NCI-H2171 treated with DMSO at 0.1 percent for 48 hours (cell line): ENCODE results near the gene RPS27L.
A peak's percentile ranks its signal among the peaks of the same experiment; 100 is the strongest.

ENCODE experiments used
- DNase-seq: peaks from one replicate; lab custom pipeline; 2025; lab: John Stamatoyannopoulos, UW

Gene RPS27L

GRCh38 chr15:63188247-63188925, 31.1 kb upstream of the RPS27L start:
- no peak for DNase-seq

- no peak for DNase-seq
Observed at GRCh38 chr15:63187589-63188226, 30.4 kb upstream of the RPS27L start.

GRCh38 chr15:63186065-63186464, 28.8 kb upstream of the RPS27L start:
- DNase-seq: no peak

GRCh38 chr15:63185206-63185605, 27.9 kb upstream of the RPS27L start:
- DNase-seq: peak; percentile 75

GRCh38 chr15:63181648-63182047, 24.4 kb upstream of the RPS27L start:
- DNase-seq: no peak

DNA sequence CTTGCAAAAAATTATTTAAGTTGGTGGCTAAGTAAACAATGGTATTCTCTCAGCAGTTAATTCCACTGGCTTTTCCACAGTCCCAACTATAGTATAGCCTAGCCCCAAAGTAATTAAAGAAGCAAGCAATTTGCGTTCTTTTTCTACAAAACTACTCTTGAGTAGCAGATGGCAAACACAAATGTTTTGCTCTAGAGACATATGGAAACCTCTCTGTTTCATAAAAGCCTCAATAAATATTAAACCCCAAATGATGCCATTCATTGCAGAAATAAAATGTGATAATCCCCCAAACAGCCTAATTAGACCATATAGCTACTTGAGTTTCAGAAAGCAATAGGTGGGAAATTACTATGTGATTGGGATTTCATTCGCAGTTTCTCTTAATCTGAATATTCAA, 23.5 kb upstream of the RPS27L start:
- DNase-seq: peak; percentile 72

GRCh38 chr15:63178034-63178433, 20.8 kb upstream of the RPS27L start:
- DNase-seq: peak; percentile 77

DNA sequence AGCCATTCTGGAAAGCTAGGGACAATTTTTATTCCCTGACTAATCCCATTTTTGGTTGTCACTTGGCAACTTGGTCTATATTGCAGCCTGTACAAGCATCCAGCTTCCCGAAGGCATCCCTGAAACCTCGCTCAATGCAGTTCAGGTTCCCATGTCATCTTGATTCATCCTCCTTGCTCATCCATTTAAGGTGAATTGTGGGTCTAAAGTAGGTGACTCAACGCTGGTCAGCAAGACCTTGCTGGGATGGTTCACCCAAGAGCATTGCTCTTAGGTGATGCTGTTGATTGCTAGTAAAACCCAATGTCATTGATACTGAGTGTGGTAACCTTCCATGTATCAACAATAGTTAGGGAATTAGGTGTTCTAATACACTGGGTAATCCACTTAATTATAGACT, 19.0 kb upstream of the RPS27L start:
- no peak for DNase-seq

- DNase-seq: peak; percentile 73
Observed at GRCh38 chr15:63172851-63173451, 15.7 kb upstream of the RPS27L start.

- DNase-seq: no peak
Observed at GRCh38 chr15:63172376-63172775, 15.1 kb upstream of the RPS27L start.

- no peak for DNase-seq
Observed at GRCh38 chr15:63169788-63170187, 12.5 kb upstream of the RPS27L start.

- DNase-seq: no peak
Observed at GRCh38 chr15:63166219-63166618, 8.9 kb upstream of the RPS27L start.

- no peak for DNase-seq
Observed at GRCh38 chr15:63165166-63165859, 8.0 kb upstream of the RPS27L start.

DNA sequence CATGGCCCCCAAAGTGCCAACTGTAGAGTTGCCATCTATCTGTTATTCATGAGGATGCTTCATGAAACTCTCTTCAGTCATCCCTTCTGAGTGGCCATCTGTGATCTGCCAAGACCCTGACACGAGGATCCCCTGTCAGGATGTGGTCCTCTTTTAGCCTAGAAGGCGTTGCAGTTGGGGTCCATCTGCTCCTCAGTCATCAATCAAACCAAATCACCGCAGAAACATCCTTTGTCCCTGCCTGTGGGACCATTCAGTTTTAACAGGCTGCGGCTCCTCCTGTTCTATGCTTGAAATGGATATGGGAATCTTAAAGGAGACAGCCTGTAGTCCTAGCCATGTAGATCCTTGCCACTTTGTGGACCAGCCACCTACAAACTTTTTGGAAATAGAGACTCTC, 5.9 kb upstream of the RPS27L start:
- no peak for DNase-seq

DNA sequence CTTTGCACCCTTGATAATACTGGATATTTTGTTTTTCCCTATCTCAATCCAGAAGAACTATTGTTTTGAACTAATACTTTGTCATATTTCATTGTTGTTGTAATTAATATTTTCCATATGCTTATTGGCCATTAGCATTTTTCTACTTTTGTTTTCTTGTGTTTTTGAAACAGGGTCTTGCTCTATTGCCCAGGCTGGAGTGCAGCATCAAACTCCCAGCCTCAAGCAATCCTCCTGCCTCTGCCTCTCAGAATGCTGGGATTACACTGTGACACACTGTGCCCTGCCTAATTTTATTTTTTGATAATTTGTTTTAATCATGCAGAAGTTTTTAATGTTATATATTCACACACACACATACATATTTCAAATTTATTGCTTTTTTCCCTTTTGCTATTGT, 3.4 kb upstream of the RPS27L start:
- DNase-seq: no peak

- DNase-seq: peak; percentile 29
Observed at GRCh38 chr15:63157891-63158431, 684 bp upstream of the RPS27L start.

GRCh38 chr15:63156755-63157117, 541 bp downstream of the RPS27L start:
- no peak for DNase-seq

GRCh38 chr15:63156086-63156710, 1.1 kb downstream of the RPS27L start:
- no peak for DNase-seq

DNA sequence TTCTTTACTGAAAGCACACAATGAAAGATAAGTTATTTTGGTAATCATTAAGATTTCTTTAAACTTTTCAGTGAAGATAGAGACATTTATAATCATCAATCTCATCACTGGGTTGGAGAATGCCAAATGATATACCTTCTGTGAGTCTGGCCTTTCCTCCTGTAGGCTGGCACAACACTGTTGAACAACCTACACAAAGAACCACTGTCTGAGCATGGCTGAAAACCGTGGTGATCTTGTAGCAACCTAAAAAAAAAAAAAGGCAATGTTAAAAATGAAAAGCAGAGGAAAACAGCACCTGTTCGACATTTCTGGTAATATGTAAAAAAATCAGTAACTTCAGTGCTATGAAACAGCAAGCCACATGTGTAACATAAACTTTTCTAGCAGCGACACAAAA, 1.8 kb downstream of the RPS27L start:
- DNase-seq: no peak

- no peak for DNase-seq
Observed at GRCh38 chr15:63151665-63152064, 5.6 kb downstream of the RPS27L start.

DNA sequence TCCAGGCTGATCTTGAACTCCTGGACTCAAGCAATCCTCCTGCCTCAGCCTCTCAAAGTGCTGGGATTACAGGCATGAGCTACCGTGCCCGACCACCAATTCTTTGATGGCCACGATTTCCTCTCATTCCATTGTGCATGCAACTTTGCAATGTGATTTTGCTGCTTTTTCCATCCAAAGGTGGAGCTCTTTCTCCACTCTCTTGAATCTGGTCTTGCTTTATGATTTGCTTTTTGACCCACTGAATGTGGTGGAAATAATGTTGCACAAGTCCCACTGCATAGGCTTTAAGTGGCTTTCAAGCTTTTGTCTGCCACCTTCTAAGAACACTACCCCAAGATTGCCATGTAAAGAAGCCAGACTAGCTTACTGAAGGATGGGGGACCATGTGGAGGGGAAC, 10.6 kb downstream of the RPS27L start:
- DNase-seq: no peak

GRCh38 chr15:63145426-63145825, 11.9 kb downstream of the RPS27L start:
- no peak for DNase-seq
